K562 (cell line): ENCODE results near the gene DDOST. TPM values are rescaled to one million over a fixed set of nuclear protein-coding genes. Genes with fewer than 3 reads are reported as not detected.

Experiments used
- ATF1 ChIP-seq, 2 experiments: fragments of 450-650 bp in 1 of 2; IDR thresholded peaks; 2 replicates each; pipeline ENCODE4 v1.6.1; 2016; ENCODE audit warnings: missing compliant biosample characterization in 1 of 2, missing genetic modification characterization in 1 of 2
- BRF1 ChIP-seq: IDR thresholded peaks from 3 replicates; pipeline ENCODE4 v1.6.1; 2011; ENCODE audit warnings: borderline replicate concordance, mild to moderate bottlenecking; ENCODE audit not compliant: insufficient read length; ENCODE audit errors: extremely low read depth
- ESRRA ChIP-seq: fragments of 450-650 bp; IDR thresholded peaks from 2 replicates; pipeline ENCODE4 v1.6.1; 2014; ENCODE audit warnings: low read depth, mild to moderate bottlenecking, moderate library complexity, borderline replicate concordance
- GABPB1 ChIP-seq: sonication (generic); formaldehyde crosslinking; IDR thresholded peaks from 2 replicates; pipeline ENCODE4 v1.8.0; 2022; ENCODE audit warnings: mild to moderate bottlenecking, missing genetic modification reagents
- JUN ChIP-seq, 2 experiments: sonication (generic) in 1 of 2; formaldehyde crosslinking in 1 of 2; IDR thresholded peaks; 2 replicates each; pipeline versions ENCODE4 v1.6.1 to v1.8.0; 2012 to 2022; ENCODE audit warnings: borderline replicate concordance in 2 of 2, mild to moderate bottlenecking in 2 of 2, improper control_type of control experiment in 1 of 2, low read depth in 1 of 2, low read length in 1 of 2, missing genetic modification reagents in 1 of 2
- LCOR ChIP-seq: sonication (generic); formaldehyde crosslinking; IDR thresholded peaks from 2 replicates; pipeline ENCODE4 v1.8.0; 2022; ENCODE audit warnings: mild to moderate bottlenecking, missing genetic modification reagents
- MAFK ChIP-seq: IDR thresholded peaks from 2 replicates; pipeline ENCODE4 v1.6.1; 2011; ENCODE audit warnings: low read length, improper control_type of control experiment
- MCM5 ChIP-seq: fragments of 450-650 bp; IDR thresholded peaks from 2 replicates; pipeline ENCODE4 v1.6.1; 2016; ENCODE audit warnings: low read depth
- MEF2A ChIP-seq: IDR thresholded peaks from 2 replicates; pipeline ENCODE4 v1.6.1; 2011; ENCODE audit warnings: low read depth, mild to moderate bottlenecking, low read length, moderate library complexity; ENCODE audit not compliant: control insufficient read depth
- RCOR1 ChIP-seq, 2 experiments: IDR thresholded peaks; 2 replicates each; pipeline ENCODE4 v1.6.1; 2012; ENCODE audit warnings: low read depth in 2 of 2, low read length in 2 of 2, borderline replicate concordance in 1 of 2, improper control_type of control experiment in 1 of 2
- RREB1 ChIP-seq: fragments of 250-450 bp; sonication (Bioruptor Pico); IDR thresholded peaks from 2 replicates; pipeline ENCODE4 v1.4.0; 2020
- TBP ChIP-seq: optimal IDR thresholded peaks from 2 replicates; pipeline ENCODE3; 2011; ENCODE audit warnings: low read depth, low read length, improper control_type of control experiment
- THAP7 ChIP-seq: fragments of 250-450 bp; sonication (Bioruptor Pico); IDR thresholded peaks from 2 replicates; pipeline ENCODE4 v1.5.0; 2021
- ZFP30 ChIP-seq: fragments of 250-450 bp; sonication (Bioruptor Pico); IDR thresholded peaks from 2 replicates; pipeline ENCODE4 v1.8.0; 2022; ENCODE audit warnings: moderate library complexity, mild to moderate bottlenecking, inconsistent platforms, borderline replicate concordance
- ZNF24 ChIP-seq: fragments of 450-650 bp; IDR thresholded peaks from 2 replicates; pipeline ENCODE4 v1.6.1; 2016
- ZNF431 ChIP-seq: sonication (generic); formaldehyde crosslinking; IDR thresholded peaks from 2 replicates; pipeline ENCODE4 v1.8.0; 2022; ENCODE audit warnings: mild to moderate bottlenecking, missing genetic modification reagents
- ZNF766 ChIP-seq: fragments of 200-800 bp; sonication (Bioruptor generic); conservative IDR thresholded peaks from 2 replicates; pipeline ENCODE4 v1.6.1; 2016; ENCODE audit warnings: missing genetic modification characterization, missing compliant biosample characterization
- polyA plus RNA-seq, 8 experiments: library from polyadenylated mRNA; depleted of rRNA in 4 of 8; stranded (reverse) in 5 of 8; unstranded in 3 of 8; fragments of >200 nt; fragmentation: Nextera tagmentation in 2 of 8; fragmentation: Illumina TruSeq in 1 of 8; extraction: Ambion mirVana in 2 of 8; extraction: Trizol in 1 of 8; gene quantifications; 2 replicates each; pipeline versions ENCODE4 v1.2.1 to v1.2.3, GENCODE V29; 2011 to 2014; ENCODE audit warnings: inconsistent platforms in 1 of 8, missing spikeins in 1 of 8
- total RNA-seq, 7 experiments: library from RNA; depleted of rRNA in 6 of 7; stranded (reverse); fragments of >200 nt in 6 of 7; fragmentation: Illumina TruSeq in 2 of 7; extraction: Trizol in 2 of 7; gene quantifications; 2 replicates each; pipeline versions ENCODE4 v1.2.1 to v1.2.3, GENCODE V29; 2011 to 2021; ENCODE audit warnings: low replicate concordance in 1 of 7

The DDOST gene
- total and polyA plus RNA-seq, 9 of the 15 experiments (the other 6 are each of a cell fraction or from before 2014, with no cell fraction given) = 173 to 306 (median 222) TPM

DNA sequence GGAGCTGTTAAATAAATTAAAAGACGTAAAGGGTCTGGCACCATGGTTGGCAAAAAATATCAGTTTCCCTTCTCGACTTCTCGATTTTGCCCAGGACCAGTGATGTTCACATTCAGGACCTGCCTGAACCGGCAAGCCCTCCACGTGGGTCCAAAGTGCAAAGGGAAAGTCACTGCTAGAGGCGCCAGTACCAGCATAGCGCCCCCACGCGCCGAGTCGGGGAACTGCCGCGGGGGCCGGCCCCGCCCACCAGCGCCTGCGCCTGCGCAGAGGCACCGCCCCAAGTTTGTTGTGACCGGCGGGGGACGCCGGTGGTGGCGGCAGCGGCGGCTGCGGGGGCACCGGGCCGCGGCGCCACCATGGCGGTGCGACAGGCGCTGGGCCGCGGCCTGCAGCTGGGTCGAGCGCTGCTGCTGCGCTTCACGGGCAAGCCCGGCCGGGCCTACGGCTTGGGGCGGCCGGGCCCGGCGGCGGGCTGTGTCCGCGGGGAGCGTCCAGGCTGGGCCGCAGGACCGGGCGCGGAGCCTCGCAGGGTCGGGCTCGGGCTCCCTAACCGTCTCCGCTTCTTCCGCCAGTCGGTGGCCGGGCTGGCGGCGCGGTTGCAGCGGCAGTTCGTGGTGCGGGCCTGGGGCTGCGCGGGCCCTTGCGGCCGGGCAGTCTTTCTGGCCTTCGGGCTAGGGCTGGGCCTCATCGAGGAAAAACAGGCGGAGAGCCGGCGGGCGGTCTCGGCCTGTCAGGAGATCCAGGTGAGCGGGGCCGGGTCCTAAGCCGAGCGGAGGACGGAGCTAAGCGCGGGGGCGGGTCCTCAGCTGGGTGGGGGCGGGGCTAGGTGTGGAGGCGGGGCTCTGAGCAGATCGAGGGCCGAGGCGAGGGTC, 27.7 kb downstream of the DDOST start, which contains the start of gene PINK1 (continued):
- TF ChIP-seq RREB1 (CRISPR knock-in tag) (no peak; the same call in 1 of the 2 replicates), JUN (IDR thresholded peaks at IDR 0.05; ENCODE audit: borderline replicate concordance, low read depth, low read length) (peak; percentile 64; the same call in 1 of the 2 replicates), JUN (CRISPR knock-in tag; IDR thresholded peaks at IDR 0.05; ENCODE audit: borderline replicate concordance) (0 out of 2 replicates have a peak, but pooled peaks have one; percentile 43), MCM5 (no peak), ESRRA (no peak; the same call in 1 of the 2 replicates), TBP (peak; percentile 23), BRF1 (no peak), ZFP30 (CRISPR knock-in tag) (no peak), GABPB1 (CRISPR knock-in tag) (no peak), ZNF766 (CRISPR knock-in tag) (peak; percentile 72; the same call in 1 of the 2 replicates), LCOR (no peak), ATF1 (CRISPR knock-in tag; IDR thresholded peaks at IDR 0.05) (no peak), ATF1 (tag; IDR thresholded peaks at IDR 0.05) (0 out of 2 replicates have a peak, but pooled peaks have one; percentile 44), MAFK (0 out of 2 replicates have a peak, but pooled peaks have one; percentile 1), MEF2A (no peak), ZNF24 (peak; percentile 0; the same call in 1 of the 2 replicates), THAP7 (CRISPR knock-in tag) (0 out of 2 replicates have a peak, but pooled peaks have one; percentile 79), ZNF431 (CRISPR knock-in tag) (peak; percentile 56; the same call in 1 of the 2 replicates), RCOR1 (IDR thresholded peaks at IDR 0.05; ENCODE audit: borderline replicate concordance in 1 of 2, low read depth in 2 of 2, low read length in 2 of 2) (peak; percentile 13 to 59; a peak in 3 of 4 replicates)
